22Rv1 (cell line): ENCODE measurements around the gene IGF2BP2.

Experiments
- H3K27ac ChIP-seq: fragments of 450-650 bp; 2 replicates; pipeline ENCODE4 v1.5.1; 2017
- ZFX ChIP-seq: fragments of 450-650 bp; IDR thresholded peaks from 2 replicates; pipeline ENCODE4 v1.6.1; 2017; ENCODE audit warnings: antibody characterized with exemption, borderline replicate concordance
- TF ChIP-seq, protein P1 (sequence below): fragments of 450-650 bp; IDR thresholded peaks from 2 replicates; pipeline ENCODE4 v1.5.1; 2017; ENCODE audit warnings: mild to moderate bottlenecking

The IGF2BP2 gene

DNA sequence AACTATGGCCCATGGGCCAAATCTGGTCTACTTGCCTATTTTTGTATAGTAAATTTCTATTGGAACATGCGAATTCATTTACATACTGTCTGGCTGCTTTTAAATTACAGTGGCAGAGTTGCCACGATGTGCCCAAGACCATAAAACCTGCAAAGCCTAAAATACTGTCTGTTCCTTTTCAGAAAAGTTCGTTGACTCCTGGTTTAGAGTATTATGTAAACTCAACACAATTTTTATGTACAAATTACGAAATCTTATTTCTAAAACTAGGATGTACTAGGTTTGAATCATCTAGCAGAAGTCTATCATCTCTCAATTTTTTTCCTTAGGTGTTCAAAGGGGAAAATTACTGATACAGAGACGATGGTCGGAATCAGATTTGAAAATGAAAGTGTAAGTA, 211.8 kb downstream of the IGF2BP2 start:
- H3K27ac ChIP-seq: no peak overlapping the region
- TF ChIP-seq, protein P1, sequence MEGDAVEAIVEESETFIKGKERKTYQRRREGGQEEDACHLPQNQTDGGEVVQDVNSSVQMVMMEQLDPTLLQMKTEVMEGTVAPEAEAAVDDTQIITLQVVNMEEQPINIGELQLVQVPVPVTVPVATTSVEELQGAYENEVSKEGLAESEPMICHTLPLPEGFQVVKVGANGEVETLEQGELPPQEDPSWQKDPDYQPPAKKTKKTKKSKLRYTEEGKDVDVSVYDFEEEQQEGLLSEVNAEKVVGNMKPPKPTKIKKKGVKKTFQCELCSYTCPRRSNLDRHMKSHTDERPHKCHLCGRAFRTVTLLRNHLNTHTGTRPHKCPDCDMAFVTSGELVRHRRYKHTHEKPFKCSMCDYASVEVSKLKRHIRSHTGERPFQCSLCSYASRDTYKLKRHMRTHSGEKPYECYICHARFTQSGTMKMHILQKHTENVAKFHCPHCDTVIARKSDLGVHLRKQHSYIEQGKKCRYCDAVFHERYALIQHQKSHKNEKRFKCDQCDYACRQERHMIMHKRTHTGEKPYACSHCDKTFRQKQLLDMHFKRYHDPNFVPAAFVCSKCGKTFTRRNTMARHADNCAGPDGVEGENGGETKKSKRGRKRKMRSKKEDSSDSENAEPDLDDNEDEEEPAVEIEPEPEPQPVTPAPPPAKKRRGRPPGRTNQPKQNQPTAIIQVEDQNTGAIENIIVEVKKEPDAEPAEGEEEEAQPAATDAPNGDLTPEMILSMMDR: no peak

DNA sequence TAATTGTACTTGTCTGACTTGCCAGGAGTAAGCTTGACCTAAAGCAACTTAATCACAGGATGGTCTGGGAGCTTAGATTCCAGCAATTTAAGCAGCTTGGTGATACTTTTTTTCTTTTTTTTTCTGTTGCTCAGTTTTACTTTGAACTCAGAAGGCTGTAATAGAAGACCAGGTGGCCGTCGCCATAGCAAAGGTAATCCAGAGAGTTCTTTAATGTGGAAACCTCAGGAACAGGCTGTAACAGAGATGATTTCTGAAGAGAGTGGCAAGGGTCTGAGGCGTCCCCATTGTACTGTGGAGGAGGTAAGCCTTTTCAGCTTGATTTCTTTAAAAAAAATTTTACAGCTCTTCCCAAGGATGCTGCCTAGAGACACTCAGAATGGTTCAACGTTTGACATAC, 218.6 kb downstream of the IGF2BP2 start:
- no peak for TF ChIP-seq ZFX
- TF ChIP-seq, protein P1: no peak
- no peak overlapping the region for H3K27ac ChIP-seq

DNA sequence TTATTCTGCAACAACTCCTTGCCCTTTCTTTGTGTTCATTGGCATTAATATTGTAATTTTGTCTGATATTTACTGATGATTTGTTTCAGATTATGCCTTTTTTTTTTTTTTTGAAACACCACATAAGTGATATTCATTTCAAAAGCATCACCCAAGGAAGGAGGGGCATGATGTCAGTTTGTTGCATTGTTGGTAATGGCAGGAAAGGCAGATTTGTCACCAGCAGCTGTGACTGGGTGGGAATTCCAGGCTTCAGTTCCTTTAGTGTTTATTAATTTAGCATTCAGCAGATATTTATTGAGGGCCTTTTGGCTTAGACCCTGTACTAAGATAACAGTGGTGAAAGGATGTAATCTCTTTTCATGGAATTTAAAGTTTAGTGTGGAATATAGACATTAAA, 219.3 kb downstream of the IGF2BP2 start:
- no peak overlapping the region for H3K27ac ChIP-seq

DNA sequence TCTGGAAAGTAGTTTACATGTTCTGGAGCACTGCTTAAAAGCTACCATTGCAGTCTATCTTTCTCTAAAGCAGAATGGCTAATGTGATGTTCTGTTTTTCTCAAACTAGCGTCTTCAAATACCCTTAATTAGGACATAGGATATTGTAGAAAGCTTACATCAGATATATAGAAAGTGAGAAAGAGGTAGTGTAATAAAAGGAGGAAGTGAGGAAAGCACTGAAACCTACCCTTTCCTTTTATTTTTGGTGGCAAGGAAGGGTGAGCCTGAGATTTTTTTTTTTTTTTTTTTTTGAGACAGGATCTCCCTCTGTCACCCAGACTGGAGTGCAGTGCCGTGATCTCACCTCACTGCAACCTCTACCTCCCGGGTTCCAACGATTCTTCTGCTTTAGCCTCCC, 229.3 kb downstream of the IGF2BP2 start:
- no peak for TF ChIP-seq ZFX
- TF ChIP-seq, protein P1: no peak
- H3K27ac ChIP-seq: no peak overlapping the region

More for the DNA sequence above, 219.3 kb downstream of the IGF2BP2 start:
- TF ChIP-seq, protein P1: no peak
- TF ChIP-seq ZFX: no peak

DNA sequence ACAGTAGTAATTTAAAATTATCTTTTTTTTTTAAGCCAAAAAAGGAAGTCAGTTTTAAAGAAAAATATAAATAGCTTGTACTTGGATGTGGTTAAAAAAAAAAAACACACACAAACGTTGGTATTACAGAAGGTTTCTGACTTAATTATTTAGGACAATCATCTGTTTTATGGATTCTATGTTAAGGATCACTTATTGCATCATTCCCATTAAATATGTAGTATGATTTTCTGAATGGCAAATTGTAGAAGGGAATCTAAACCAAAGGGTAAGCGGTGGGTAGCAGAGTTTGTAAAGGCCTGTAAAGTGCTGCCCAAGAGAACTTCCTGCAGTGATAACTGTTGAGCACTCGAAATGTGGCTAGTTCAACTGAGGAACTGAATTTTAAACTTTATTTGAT, 230.8 kb downstream of the IGF2BP2 start:
- TF ChIP-seq ZFX: no peak
- TF ChIP-seq, protein P1: no peak
- H3K27ac ChIP-seq: no peak overlapping the region
